Upper lobe of right lung (tissue), 1 donor: ENCODE measurements around the gene SLC18B1. TPM values are rescaled to one million over a fixed set of nuclear protein-coding genes. Genes with fewer than 3 reads are reported as not detected.

Experiments
- ATAC-seq: fragments of 200-7000 bp; cut with Tn5 transposase; one replicate; pipeline ENCODE4 v1.9.1; 2020; ENCODE audit warnings: mild to moderate bottlenecking, moderate library complexity
- DNase-seq: peaks from one replicate; pipeline ENCODE4 v3.0.0-alpha.2; 2020
- H3K27ac ChIP-seq: fragments of 200-600 bp; one replicate; pipeline ENCODE4 v1.8.0; 2022
- H3K27me3 ChIP-seq: fragments of 200-600 bp; one replicate; pipeline ENCODE4 v1.8.0; 2022; ENCODE audit warnings: mild to moderate bottlenecking
- H3K36me3 ChIP-seq: fragments of 200-600 bp; one replicate; pipeline ENCODE4 v1.8.0; 2022
- H3K4me1 ChIP-seq: fragments of 200-600 bp; one replicate; pipeline ENCODE4 v1.8.0; 2022
- H3K4me3 ChIP-seq: fragments of 200-600 bp; one replicate; pipeline ENCODE4 v1.8.0; 2022; ENCODE audit warnings: mild to moderate bottlenecking
- H3K9me3 ChIP-seq: fragments of 200-600 bp; one replicate; pipeline ENCODE4 v1.8.0; 2022
- intact Hi-C: fragments of 100-400 bp; cut with DNase I; formaldehyde crosslinking; loops from one replicate; pipeline ENCODE4 v1.11.0; 2022
- total RNA-seq: library from RNA; stranded (reverse); fragmentation: NEBNext Ultra II Directional; extraction: Animal tissue kit (Norgen Biotek cat#: 25700); gene quantifications from one replicate; pipeline ENCODE4 v1.2.1, GENCODE V29; 2021
- TF ChIP-seq, protein P1 (sequence below): fragments of 200-600 bp; IDR thresholded peaks from one replicate; pipeline ENCODE4 v1.8.0; 2022; ENCODE audit warnings: antibody characterized with exemption
- donor health status: DM: no; HTN: yes; CAD: no; lungs with severe emphysema.

SLC18B1 gene
- total RNA-seq, 1 donor from 2014 or later = 8.9 TPM

DNA sequence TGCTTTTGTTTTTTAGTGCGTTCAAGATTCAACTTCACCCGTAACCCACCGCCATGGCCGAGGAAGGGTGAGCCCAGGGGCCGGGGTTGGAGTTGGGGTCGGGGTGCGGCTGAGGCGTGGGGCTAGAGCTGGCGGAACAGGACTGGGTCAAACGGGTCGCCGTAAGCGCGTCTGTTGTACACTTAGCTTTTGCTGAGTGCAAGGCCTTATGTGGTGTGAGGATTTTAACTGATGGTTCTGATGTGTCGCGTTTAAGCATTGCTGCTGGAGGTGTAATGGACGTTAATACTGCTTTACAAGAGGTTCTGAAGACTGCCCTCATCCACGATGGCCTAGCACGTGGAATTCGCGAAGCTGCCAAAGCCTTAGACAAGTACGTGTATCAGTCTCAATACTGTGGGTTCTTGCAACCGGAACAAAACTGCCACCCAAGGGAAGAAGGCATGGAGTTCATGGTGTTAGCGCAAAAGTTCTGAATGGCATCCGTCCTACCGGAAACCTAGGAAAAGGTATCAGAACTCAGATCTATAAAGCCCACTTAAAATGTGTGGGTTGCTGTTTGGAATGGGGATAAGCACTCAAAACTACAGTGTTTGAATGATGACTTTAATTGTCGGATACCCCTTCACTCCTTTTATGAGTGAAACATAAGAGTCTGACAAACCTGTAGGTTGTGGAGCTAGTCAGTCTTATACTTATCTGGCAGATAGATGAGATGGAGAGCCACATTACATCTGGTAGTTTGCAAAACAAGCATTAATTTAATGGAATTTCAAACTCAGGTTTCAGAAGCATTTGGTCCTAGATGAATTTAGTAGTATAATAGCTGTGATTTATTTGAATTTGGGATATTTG is 16.5 kb upstream of the SLC18B1 start:
- peaks cover 25% of the 10 kb centered on the region for H3K4me1 ChIP-seq

GRCh38 chr6:132813173-132813856 is 14.9 kb upstream of the SLC18B1 start:
- ATAC-seq (peak; percentile 15), DNase-seq (peak; percentile 81)
- TF ChIP-seq, protein P1, sequence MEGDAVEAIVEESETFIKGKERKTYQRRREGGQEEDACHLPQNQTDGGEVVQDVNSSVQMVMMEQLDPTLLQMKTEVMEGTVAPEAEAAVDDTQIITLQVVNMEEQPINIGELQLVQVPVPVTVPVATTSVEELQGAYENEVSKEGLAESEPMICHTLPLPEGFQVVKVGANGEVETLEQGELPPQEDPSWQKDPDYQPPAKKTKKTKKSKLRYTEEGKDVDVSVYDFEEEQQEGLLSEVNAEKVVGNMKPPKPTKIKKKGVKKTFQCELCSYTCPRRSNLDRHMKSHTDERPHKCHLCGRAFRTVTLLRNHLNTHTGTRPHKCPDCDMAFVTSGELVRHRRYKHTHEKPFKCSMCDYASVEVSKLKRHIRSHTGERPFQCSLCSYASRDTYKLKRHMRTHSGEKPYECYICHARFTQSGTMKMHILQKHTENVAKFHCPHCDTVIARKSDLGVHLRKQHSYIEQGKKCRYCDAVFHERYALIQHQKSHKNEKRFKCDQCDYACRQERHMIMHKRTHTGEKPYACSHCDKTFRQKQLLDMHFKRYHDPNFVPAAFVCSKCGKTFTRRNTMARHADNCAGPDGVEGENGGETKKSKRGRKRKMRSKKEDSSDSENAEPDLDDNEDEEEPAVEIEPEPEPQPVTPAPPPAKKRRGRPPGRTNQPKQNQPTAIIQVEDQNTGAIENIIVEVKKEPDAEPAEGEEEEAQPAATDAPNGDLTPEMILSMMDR = no peak
- peaks cover 29% of the 10 kb centered on the region for H3K36me3 ChIP-seq
- intact Hi-C loops = no loop called here
- peak overlapping the region; percentile 98 for H3K27ac ChIP-seq
- no peaks in the 10 kb centered on the region for H3K27me3 ChIP-seq
- H3K9me3 ChIP-seq = no peaks in the 10 kb centered on the region
- peaks cover 25% of the 10 kb centered on the region for H3K4me1 ChIP-seq
- peak overlapping the region; percentile 88 for H3K4me3 ChIP-seq

More for the DNA sequence above, 16.5 kb upstream of the SLC18B1 start:
- intact Hi-C loops = no loop called here
- H3K36me3 ChIP-seq = peaks cover 45% of the 10 kb centered on the region
- H3K27ac ChIP-seq = peak overlapping the region; percentile 85
- peak overlapping the region; percentile 88 for H3K4me3 ChIP-seq
- no peaks in the 10 kb centered on the region for H3K9me3 ChIP-seq
- DNase-seq = no peak
- TF ChIP-seq, protein P1 = no peak
- peak; percentile 0 for ATAC-seq
- no peaks in the 10 kb centered on the region for H3K27me3 ChIP-seq

DNA sequence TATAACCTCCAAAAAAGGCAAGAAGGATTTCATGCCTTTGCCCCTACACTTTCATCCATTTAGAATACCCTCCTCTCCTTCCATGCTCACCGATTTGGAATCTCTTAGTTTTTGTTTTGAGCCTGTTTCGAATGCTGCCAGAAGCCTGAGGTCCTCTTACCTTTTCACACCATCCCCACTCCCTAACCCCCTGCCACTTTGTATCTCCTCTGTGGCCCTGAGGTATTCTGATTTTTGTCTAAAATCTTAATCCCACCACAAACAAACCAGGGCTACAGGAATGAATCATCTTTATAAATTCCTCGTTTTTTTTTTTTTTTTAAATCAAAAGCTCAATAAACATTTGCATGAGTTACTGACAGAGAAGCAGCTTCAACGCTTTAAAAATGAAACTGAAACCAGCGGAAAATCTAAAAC is 14.3 kb upstream of the SLC18B1 start:
- peak overlapping the region; percentile 98 for H3K27ac ChIP-seq
- no peaks in the 10 kb centered on the region for H3K27me3 ChIP-seq
- ATAC-seq (no peak), DNase-seq (no peak)
- peak overlapping the region; percentile 88 for H3K4me3 ChIP-seq
- TF ChIP-seq, protein P1 = no peak
- intact Hi-C loops = no loop called here
- no peaks in the 10 kb centered on the region for H3K9me3 ChIP-seq
- peaks cover 23% of the 10 kb centered on the region for H3K36me3 ChIP-seq
- H3K4me1 ChIP-seq = peaks cover 25% of the 10 kb centered on the region

DNA sequence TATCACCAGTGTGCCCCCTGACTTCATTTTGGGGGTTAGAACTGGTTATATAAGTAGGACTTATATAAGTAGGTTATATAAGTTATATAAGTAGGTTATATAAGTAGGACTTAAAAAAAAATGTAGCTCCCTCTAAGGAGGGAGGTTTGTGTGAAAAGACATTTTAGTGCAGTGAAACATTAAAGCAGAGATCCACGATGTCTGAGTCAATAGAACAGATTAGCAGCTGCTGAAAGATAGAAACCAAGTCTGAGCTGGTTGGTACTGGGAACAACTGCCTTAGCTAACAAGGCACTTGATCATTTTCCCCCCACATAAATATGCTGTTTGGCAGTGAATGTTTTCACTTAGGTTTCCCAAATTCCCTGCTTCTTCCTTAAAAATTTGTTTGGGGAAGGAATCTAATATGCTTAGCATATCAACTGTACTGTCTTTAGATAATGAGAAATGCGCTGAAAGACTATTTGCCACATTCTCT is 13.9 kb upstream of the SLC18B1 start:
- peaks cover 22% of the 10 kb centered on the region for H3K4me1 ChIP-seq
- peak overlapping the region; percentile 98 for H3K27ac ChIP-seq
- intact Hi-C loops = no loop called here
- peaks cover 19% of the 10 kb centered on the region for H3K36me3 ChIP-seq
- no peaks in the 10 kb centered on the region for H3K9me3 ChIP-seq
- peak overlapping the region; percentile 88 for H3K4me3 ChIP-seq
- H3K27me3 ChIP-seq = no peaks in the 10 kb centered on the region
- DNase-seq = no peak
- TF ChIP-seq, protein P1 = no peak
- no peak for ATAC-seq

GRCh38 chr6:132811276-132811675 is 12.8 kb upstream of the SLC18B1 start:
- intact Hi-C loops = no loop called here
- ATAC-seq = no peak
- no peaks in the 10 kb centered on the region for H3K9me3 ChIP-seq
- H3K4me3 ChIP-seq = no peak overlapping the region
- peaks cover 11% of the 10 kb centered on the region for H3K4me1 ChIP-seq
- peaks cover 9% of the 10 kb centered on the region for H3K36me3 ChIP-seq
- DNase-seq = no peak
- H3K27me3 ChIP-seq = no peaks in the 10 kb centered on the region
- H3K27ac ChIP-seq = no peak overlapping the region
- TF ChIP-seq, protein P1 = no peak
